GM19043 (cell line): ENCODE measurements around the gene TUBB4B.

ENCODE experiments used
- ATAC-seq: cut with Tn5 transposase; IDR thresholded peaks from one replicate; pipeline ENCODE4 v1.9.1; 2021; ENCODE audit warnings: low read depth; ENCODE audit not compliant: unreplicated experiment

The TUBB4B gene

GRCh38 chr9:137224830-137225694, 16.0 kb upstream of the TUBB4B start, which contains the start of gene CYSRT1:
TSS of gene CYSRT1 (plus strand) at chr9:137225174. CDS start at chr9:137225622, 448 bp downstream.
- no peak for ATAC-seq

GRCh38 chr9:137225699-137226331, 15.3 kb upstream of the TUBB4B start:
- no peak for ATAC-seq

GRCh38 chr9:137226338-137227053, 14.6 kb upstream of the TUBB4B start:
- ATAC-seq: no peak

- no peak for ATAC-seq
Measured at GRCh38 chr9:137227054-137227852, 13.8 kb upstream of the TUBB4B start, which contains the start of gene RNF224. TSS of gene RNF224 (plus strand) at chr9:137227502. CDS start at chr9:137228336, 834 bp downstream.

- ATAC-seq: no peak
Measured at GRCh38 chr9:137227853-137228505, 13.1 kb upstream of the TUBB4B start.

GRCh38 chr9:137228506-137228967, 12.6 kb upstream of the TUBB4B start:
- no peak for ATAC-seq

GRCh38 chr9:137228968-137229896, 11.9 kb upstream of the TUBB4B start:
- no peak for ATAC-seq

GRCh38 chr9:137229903-137230704, 11.0 kb upstream of the TUBB4B start:
- no peak for ATAC-seq

- ATAC-seq: no peak
Measured at GRCh38 chr9:137230705-137231371, 10.2 kb upstream of the TUBB4B start, which contains the start of gene SLC34A3. TSS of gene SLC34A3 (plus strand) at chr9:137230901. CDS start at chr9:137231703, 802 bp downstream.

- ATAC-seq: no peak
Measured at GRCh38 chr9:137231372-137232039, 9.6 kb upstream of the TUBB4B start.

- no peak for ATAC-seq
Measured at GRCh38 chr9:137232101-137232500, 9.0 kb upstream of the TUBB4B start.

GRCh38 chr9:137232510-137232909, 8.6 kb upstream of the TUBB4B start:
- ATAC-seq: no peak

GRCh38 chr9:137233143-137233980, 7.7 kb upstream of the TUBB4B start:
- no peak for ATAC-seq

GRCh38 chr9:137234055-137234697, 6.9 kb upstream of the TUBB4B start:
- ATAC-seq: no peak

- ATAC-seq: no peak
Measured at GRCh38 chr9:137234758-137235423, 6.2 kb upstream of the TUBB4B start.
